ENCODE measurements around the gene PLXNA4.

- TF ChIP-seq CTCF (IDR thresholded peaks at IDR 0.05; ENCODE audit: poor library complexity) (no peak), EZH2 (IDR thresholded peaks at IDR 0.05; ENCODE audit: borderline replicate concordance) (no peak)
These were observed 15.3 kb downstream of the PLXNA4 start for GRCh38 chr7:132560825-132561529.

Measured in hepatocyte (in vitro differentiated cells).